ENCODE data around the gene PEX6.

Gene PEX6, protein sequence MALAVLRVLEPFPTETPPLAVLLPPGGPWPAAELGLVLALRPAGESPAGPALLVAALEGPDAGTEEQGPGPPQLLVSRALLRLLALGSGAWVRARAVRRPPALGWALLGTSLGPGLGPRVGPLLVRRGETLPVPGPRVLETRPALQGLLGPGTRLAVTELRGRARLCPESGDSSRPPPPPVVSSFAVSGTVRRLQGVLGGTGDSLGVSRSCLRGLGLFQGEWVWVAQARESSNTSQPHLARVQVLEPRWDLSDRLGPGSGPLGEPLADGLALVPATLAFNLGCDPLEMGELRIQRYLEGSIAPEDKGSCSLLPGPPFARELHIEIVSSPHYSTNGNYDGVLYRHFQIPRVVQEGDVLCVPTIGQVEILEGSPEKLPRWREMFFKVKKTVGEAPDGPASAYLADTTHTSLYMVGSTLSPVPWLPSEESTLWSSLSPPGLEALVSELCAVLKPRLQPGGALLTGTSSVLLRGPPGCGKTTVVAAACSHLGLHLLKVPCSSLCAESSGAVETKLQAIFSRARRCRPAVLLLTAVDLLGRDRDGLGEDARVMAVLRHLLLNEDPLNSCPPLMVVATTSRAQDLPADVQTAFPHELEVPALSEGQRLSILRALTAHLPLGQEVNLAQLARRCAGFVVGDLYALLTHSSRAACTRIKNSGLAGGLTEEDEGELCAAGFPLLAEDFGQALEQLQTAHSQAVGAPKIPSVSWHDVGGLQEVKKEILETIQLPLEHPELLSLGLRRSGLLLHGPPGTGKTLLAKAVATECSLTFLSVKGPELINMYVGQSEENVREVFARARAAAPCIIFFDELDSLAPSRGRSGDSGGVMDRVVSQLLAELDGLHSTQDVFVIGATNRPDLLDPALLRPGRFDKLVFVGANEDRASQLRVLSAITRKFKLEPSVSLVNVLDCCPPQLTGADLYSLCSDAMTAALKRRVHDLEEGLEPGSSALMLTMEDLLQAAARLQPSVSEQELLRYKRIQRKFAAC

DNA sequence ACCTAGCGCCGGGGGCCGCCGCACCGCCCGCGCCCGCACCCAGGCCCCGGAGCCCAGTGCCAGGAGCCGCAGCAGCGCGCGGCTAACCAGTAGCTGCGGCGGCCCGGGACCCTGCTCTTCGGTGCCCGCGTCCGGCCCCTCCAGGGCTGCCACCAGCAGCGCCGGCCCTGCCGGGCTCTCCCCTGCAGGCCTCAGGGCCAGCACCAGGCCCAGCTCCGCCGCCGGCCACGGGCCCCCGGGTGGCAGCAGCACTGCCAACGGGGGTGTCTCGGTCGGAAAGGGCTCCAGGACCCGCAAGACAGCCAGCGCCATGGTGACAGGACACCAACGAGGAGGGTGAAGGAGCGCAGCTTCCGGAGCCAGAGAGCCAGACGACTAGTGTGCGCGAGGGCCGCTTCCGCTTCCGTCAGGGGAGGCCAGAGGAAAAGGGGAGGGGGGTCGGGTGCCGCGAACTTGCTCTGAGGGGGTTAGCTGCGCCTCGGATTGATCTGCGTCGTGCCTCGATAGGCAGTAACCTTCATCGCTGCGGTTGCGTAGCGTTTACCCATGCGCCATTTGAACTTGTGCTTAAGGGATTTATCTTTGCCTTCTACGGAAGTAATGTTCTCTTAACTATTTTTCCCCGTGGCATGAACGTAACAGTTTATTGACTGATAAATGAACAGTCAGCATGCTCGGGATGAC lies at the start of gene PEX6:
Gene PEX6, minus strand, starts transcription at position 343 of the 684 bp plus-strand sequence. Its CDS starts 31 bp downstream, at position 312.
- TF ChIP-seq GATA2 (IDR thresholded peaks at IDR 0.05; ENCODE audit: low read depth, low read length) (no peak), GATA3 (IDR thresholded peaks at IDR 0.05; ENCODE audit: low read depth, low read length) (no peak)

DNA sequence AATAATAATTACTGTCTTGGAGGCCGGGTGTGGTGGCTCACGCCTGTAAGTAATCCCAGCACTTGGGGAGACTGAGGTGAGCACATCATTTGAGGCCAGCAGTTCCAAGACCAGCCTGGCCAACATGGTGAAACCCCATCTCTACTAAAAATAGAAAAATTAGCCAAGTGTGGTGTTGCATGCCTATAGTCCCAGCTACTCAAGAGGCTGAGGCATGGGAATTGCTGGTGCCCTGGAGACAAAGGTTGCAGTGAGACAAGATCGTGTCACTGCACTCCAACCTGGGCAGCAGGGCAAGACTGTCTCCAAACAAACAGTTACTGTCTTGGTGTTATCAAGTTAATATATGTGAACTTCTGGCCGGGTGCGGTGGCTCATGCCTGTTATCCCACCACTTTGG lies 47.4 kb upstream of the PEX6 start:
- no peak for TF ChIP-seq GATA3 (IDR thresholded peaks at IDR 0.05; ENCODE audit: low read depth, low read length)
- no peak for TF ChIP-seq GATA2 (IDR thresholded peaks at IDR 0.05; ENCODE audit: low read depth, low read length)

DNA sequence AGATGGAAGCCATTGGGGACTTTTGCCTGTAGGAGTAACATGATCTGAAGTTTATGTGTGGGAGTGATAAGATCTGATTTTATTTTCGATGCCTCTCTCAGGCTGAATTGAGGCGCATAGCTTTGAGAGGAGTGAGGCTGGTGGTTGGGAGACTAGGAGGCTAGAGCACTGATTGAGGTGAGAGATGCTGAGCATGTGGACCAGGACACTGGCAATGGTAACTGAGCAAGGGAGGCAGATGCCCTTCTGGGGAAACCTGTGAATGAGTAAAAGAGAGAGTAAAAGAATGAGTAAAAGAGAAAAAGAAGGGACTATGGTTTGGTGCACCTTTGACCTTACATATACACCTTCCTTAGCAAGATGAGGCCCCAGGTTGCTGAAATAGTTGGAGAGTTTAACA lies 45.5 kb upstream of the PEX6 start:
- TF ChIP-seq GATA2 (IDR thresholded peaks at IDR 0.05; ENCODE audit: low read depth, low read length) (no peak), GATA3 (IDR thresholded peaks at IDR 0.05; ENCODE audit: low read depth, low read length) (no peak)

DNA sequence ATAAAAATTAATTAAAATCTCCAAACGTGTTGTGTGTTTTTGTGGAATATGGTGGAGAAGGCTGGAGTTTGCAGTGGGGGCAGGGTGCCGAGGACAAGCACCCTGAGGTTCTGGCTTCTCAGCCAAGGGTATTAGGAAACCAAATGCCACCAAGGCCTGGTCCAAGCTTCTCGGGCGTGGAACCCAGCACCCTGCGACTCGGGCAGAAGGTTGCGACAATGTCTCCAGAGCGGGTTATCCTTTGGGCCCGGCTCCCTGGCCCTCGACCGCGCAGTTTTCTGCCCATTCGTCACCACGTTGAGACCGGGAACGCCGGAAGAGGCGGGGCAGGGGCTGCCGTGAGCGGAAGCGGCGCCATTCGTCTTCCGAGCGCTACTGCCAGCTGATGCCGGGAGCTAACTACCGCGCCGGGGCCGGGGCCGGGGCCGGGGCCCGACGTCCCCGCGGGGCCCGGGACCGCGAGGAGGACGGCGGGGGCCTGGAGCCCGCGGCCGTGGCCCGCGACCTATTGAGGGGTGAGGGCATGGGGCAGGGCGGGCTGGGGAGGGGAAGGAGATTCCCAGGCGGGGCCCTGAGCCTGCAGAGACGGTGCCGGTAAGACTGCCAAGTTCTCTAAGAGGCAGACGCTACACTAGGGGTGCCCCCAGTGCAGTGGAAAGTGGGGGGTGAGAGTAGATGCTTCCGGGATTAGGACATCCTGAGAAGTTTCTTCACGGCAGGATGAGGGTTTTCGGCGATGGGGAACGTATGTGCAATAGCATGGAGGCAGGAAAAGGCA lies 42.5 kb upstream of the PEX6 start, which contains the start of gene RRP36:
Gene RRP36, plus strand, starts transcription at position 354 of the 778 bp plus-strand sequence. Its CDS starts 32 bp downstream, at position 386.
- TF ChIP-seq GATA2 (IDR thresholded peaks at IDR 0.05; ENCODE audit: low read depth, low read length) (no peak), GATA3 (IDR thresholded peaks at IDR 0.05; ENCODE audit: low read depth, low read length) (no peak)

DNA sequence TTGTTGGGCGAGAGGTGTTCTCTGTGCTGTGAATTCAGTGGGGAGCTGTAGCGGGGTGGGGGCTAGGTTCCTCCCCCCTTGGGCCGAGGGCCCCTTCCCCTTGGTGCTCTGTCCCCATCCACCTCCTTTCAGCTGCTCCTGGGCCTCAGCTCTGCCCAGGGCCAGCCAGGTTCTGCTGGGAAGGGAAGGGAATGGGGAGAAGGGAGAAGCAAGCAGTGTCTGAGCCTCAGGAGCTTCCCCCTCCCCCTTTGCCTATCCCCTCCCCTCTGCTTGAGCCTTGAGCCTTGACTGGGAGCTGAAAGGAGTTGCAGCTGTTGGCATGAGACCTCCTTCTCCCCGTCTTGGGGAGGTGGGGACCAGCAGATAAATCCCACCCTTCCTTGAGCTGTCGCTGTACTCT lies 41.9 kb upstream of the PEX6 start:
- TF ChIP-seq GATA2 (IDR thresholded peaks at IDR 0.05; ENCODE audit: low read depth, low read length) (no peak), GATA3 (IDR thresholded peaks at IDR 0.05; ENCODE audit: low read depth, low read length) (no peak)

DNA sequence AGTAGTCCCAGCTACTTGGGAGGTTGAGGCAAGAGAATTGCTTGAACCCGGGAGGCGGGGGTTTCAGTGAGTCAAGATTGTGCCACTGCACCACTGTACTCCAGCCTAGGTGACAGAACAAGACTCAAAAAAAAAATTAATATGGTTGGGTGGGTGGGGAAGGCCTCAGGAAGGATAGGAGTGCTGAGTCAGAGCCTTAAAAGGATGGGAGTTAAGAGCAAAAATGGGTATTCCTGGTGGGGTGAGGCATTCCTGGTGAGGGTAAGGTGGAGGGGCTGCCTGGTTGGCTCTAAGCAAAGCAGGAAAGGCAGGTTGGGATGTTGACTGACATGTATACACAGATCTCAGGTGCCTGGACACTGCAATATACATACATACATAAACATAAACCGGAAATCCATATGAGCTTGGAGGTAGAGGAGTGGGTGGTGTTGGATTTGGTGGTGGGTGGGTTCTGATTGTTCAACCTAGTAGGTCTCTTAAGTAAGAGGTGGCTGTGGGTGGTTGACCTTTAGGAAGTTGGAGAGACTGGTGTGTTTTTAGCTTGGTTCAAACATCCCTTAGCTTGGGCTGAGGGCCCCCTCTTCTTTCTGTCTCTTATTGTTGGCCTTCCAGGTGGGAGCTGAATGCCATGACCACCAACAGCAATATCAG lies 41.2 kb upstream of the PEX6 start:
- no peak for TF ChIP-seq GATA3 (IDR thresholded peaks at IDR 0.05; ENCODE audit: low read depth, low read length)

DNA sequence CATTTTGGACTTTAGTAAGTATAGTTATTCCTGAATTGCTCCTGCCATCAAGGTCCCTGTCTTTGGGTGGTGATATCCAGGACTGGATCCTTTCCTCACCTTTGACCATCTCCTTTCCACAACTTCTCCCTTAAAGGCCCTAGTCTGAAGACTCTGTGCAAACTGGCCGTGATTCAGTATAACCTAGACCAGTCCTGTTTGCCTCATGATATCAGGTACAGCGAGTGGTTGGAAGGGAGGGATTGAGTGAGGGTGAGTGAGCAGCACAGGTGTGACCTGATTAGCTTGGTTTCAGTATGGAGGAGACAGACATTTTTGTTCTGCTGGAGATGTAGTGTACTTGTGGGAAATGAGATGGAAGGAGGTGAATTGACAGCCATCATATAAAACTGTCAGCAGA lies 40.2 kb upstream of the PEX6 start:
- TF ChIP-seq GATA3 (IDR thresholded peaks at IDR 0.05; ENCODE audit: low read depth, low read length): no peak
- TF ChIP-seq GATA2 (IDR thresholded peaks at IDR 0.05; ENCODE audit: low read depth, low read length): no peak

DNA sequence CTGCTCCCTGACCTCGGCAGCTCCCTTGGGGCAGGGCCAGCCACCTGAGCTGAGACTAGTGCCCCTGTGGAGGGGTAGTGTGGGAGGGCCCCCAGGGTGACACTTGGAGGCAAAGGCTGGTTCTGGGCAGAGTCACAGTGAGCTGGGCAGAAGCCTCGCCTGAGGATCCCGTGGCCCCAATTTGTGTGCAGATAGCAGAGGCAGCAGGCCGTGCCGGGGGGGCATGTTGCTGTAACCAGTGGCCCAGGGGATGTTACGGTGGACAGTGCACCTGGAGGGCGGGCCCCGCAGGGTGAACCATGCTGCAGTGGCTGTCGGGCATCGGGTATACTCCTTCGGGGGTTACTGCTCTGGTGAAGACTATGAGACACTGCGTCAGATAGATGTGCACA lies 38.0 kb upstream of the PEX6 start:
- TF ChIP-seq GATA3 (IDR thresholded peaks at IDR 0.05; ENCODE audit: low read depth, low read length): no peak
- TF ChIP-seq GATA2 (IDR thresholded peaks at IDR 0.05; ENCODE audit: low read depth, low read length): no peak

DNA sequence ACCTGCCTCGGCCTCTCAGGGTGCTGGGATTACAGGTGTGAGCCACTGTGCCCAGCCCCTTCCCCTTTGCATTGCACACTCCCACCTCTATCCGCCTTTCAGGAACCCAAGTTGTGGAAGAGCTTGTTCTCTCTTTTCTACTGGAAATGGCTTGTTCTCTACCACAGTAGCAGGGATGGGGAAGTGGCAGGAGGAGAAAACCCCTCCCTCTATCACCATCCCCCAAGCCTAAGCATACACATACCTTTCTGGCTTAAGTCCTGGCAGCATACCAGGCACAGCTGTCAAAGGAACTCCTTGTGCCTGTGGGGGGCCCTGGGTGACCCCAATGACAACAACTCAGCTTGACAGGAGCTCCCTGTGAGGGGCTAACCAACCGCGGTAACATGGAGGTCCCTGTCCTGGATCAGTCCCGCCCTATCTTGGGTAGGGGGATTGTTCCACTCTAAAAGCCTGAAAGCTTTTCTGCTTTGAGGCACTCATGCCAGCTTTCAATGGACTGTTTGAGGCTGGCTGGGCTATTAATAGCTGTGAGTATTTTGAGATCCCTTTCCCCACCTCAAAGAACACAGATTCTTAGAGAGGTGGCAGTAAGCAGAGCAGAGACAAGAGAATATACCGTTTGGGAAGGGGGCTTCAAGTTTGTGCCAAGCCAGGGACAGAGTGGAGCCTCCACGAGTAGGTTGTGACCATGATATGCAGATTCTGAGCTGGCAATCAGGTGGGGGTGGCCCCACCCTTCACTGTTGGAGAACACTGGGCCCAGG lies 37.4 kb upstream of the PEX6 start:
- TF ChIP-seq GATA2 (IDR thresholded peaks at IDR 0.05; ENCODE audit: low read depth, low read length) (no peak), GATA3 (IDR thresholded peaks at IDR 0.05; ENCODE audit: low read depth, low read length) (no peak)

DNA sequence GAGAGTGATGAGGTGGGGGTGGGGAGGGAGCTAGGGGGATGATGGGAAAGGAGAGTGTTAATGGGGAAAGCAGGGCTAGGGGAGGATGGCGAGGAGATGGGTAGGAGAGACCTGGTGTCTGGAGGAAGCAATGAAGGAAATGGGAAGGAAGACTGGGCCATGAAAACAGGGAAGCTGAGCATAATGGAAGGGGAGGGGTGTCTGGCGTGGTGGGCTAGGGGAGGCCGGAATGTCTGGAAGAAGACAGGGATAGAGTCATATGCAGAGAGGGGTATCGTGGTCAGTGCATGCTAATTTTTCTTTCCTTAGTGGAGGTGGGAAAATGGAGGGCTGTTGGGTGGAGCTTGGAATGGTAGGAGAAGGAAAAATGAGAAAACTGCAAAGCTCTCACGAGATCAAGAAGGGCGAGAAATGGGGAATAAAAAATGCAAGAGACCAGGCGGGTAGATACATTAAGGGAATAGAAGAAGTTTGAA lies 35.5 kb upstream of the PEX6 start:
- TF ChIP-seq GATA3 (IDR thresholded peaks at IDR 0.05; ENCODE audit: low read depth, low read length): no peak
- no peak for TF ChIP-seq GATA2 (IDR thresholded peaks at IDR 0.05; ENCODE audit: low read depth, low read length)

DNA sequence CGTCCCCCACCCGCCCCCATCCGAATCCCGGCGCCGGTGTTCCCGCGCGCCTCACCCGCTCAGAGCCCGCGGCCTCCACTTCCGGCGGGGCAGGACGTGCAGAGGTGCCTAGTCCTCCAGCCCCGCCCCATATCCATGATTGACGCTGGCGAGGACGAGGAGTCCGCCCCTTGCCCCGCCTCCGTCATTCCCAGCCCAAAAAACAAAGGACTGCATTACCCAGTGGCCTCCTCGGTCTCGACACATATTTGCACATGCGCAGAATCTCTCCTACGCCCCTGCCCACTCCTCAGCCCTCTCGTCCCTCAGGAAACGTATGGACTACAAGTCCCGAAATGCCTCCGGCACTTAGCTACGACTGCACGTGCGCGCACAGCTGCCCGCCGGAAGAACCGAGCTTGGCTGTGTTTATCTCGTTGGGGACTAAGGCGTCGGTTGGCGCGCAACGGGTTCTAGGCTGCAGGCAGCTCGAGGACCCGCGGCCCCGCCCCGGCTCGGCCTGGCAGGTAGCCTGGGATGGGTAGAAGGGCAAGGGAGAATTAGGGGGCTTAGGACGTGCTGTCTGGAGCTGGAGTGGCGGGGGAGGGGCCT lies 35.0 kb upstream of the PEX6 start, which contains the start of the genes KLHDC3 and MEA1:
Gene KLHDC3, plus strand, starts transcription at position 407 of the 591 bp plus-strand sequence. CDS start 2,944 bp downstream, outside the sequence.
Gene MEA1, minus strand, starts transcription at position 104 of the 591 bp plus-strand sequence. CDS start 133 bp downstream, outside the sequence.
- TF ChIP-seq GATA2 (IDR thresholded peaks at IDR 0.05; ENCODE audit: low read depth, low read length) (peak; percentile 56), GATA3 (IDR thresholded peaks at IDR 0.05; ENCODE audit: low read depth, low read length) (no peak)
